Stimulated activated CD8-positive, alpha-beta memory T cell treated with anti-CD3 and anti-CD28 coated beads, Interleukin-12 subunit alpha, Interleukin-12 subunit beta, amount 100 ng/mL, for 4 hours (primary cell): ENCODE results near the gene SECISBP2.

ENCODE experiments used
- DNase-seq: peaks from one replicate; pipeline ENCODE4 v3.0.0-alpha.2; 2020; ENCODE audit warnings: low read depth

SECISBP2 gene

DNA sequence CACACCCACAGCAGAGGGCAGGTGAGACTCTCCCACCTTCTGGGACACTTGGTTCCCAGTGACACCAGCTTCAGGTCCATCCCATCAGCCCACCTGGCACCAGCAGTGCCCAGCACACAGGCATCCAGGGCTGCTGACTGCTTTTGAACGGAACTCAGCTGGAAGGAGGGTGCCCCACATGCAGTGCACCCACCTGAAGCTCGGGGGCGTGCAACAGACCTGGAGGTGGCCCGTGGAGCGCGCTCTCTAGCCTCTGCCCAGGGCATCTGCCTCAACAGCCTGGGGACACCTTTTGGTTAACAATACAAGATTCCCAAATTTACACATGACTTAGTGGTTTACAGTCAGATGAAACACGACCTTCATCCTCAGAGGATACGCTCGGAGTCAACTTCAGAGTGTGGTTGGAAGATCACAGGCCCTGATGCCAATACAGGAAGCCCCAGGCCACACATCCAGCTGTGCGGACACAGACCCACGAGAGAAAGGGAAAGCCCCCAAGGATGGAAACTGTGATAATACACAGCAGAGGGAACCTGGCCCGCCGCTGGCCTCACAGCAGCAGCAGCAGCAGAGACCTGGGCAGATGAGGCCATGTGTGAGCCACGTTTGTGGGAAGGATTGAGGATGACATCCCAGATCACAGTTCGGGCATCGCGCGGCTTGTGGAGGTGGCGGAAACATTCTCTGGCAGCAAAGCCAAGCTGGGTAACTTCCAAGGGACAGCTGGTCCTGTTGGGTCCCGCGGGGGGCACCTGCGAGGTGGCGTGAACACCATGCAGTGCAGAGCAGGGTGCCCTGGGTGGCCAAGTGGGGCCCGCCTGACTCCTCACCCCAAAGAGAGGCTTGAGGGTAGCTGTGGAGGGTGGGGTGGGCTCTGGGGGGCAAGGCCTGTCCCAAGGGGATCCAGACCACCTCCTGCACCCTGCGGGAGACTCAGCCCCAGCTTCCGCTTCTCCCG is 64.0 kb downstream of the SECISBP2 start:
- no peak for DNase-seq

DNA sequence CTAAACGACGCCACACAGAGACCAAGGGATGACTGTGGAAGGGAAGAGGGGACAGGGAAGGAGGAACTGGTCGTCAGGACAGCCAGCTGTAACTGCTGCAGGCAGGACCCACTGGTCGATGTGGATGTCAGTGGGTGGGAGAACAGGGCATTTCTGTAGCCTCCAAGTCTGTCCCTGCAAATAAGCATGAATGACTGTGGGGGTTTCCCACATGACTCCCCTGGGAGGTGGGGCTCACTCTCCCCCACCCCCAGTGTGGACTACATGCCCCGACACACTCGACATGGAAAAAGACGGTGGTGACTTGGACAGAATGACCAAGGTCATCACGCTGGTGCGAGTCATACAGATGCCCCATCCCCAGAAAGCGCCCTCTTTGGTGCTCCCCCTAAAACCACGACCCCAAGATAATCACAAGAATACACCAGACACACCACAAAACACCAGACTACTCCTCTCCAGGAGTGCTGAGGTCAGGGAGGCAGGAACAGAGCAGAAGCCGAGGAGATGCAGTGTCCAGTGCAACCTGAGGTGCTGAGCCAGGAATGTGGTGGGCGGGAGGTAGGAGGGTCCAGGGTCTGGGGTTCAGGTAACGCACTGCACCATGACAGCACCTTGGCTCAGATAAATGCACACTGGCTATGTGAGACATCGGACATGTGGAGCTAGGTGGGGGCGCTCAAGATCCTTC is 64.9 kb downstream of the SECISBP2 start:
- DNase-seq: no peak

DNA sequence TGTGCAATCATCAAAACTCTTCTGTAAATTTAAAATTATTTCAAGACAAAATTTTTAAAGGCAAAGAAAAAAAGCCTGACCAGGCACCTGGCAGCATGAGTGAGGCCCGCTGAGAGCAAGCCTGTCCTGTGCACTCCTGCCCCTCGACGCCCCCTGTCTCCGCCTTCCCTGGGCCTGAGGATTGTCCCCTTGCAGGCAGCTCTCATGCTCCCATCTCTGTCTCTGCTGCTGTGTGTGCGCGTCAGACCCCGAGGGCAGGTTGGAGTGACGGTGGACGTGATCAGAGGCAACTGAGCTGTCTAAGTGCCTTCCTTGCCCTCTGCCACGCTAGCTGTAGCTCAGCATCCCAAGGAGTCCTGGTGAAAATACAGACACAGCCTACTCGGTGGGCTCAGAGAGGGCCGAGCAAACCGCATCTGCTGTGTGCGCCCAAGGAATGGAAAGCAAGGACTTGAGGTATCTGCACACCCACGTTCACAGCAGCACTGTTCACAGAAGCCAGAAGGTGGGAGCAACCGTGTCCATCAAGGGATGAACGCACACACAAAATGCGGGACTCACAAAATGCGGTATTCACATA is 65.5 kb downstream of the SECISBP2 start:
- DNase-seq: no peak

DNA sequence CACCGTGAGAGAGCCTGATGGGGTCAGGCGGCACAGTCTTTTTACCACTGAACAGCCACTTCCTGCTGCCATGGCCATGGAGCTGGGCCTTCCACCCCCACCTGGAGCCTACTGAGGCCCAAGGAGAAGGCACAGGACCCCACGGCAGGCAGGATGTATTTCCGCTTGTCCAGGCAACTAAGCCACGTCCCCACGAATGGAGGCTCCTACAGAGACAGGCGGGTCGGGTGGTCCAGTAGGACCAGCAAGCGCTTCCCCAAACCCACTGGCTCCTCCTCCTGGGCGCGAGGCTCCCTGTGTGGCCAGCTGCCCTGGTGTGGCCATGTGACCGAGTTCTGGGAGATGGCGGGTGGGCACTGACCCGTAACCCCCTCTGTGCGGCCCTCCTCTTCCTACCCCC is 66.5 kb downstream of the SECISBP2 start:
- DNase-seq: no peak

DNA sequence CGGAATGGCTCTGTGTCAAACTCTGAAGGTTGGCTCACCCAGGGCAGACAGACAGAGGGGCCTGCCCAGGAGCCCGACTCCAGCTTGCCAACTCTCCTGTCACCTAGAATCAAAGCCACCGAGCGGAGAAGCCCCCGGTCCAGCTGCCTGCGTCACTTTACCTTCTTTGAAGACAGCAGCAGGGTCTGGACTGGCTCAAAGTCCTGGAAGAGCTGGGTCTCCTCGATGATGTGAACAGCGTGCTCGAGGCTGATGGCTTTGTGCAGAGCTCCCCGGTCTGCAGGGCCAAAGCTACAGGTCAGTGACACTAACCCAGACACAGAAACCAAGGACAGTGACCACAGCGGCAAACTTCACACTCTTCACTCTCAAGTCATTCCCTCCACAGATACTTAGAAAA is 67.9 kb downstream of the SECISBP2 start:
- DNase-seq: no peak

DNA sequence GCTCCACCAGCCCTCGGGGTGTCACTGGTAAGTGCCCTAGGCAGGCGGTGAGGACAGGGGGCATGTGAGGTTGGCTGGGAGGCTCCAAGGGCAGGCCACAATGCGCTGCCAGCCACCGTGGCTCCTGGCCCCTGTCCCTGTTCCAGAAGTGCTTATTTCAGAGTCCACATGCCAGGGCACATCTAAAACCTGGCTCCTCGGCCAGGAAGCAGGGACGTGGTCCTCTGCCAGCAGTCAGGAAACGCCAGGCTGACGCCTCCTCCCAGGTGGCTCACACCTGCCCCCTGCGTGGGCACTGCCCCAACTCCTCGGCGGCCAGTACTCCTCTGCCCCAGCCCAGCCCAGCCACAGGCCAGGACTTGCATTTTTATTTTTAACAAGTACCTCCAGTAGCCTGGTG is 68.5 kb downstream of the SECISBP2 start:
- no peak for DNase-seq

DNA sequence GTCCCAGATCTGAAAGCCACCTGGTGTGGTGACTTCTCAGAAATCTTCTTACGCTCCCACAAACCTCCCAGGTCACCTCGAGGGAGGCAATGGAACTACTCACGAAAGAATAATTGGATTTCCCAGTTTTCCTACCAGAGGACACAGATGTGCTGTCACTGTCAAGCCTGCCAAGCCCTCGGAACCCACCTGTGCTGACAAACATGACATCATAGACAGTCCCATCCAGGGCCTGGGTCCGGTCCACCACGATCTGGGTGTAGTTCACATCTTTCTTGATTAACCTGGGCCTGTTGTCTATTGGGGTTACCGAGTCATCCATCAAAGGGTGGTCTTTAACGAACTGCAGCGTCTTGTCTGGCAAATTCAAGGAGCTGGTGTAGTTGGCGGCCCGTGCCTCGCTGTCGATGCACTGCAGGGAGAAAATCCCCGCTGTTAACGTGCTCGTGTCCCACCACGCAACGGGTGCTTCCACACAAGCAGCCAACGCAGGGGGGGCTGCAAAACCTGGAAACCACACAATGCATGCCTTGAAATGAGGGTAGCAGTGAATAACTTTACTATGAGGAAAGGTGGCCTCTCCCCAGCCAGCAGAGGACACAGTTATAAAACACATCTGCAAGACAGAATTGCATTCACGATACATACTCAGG is 69.0 kb downstream of the SECISBP2 start:
- no peak for DNase-seq

DNA sequence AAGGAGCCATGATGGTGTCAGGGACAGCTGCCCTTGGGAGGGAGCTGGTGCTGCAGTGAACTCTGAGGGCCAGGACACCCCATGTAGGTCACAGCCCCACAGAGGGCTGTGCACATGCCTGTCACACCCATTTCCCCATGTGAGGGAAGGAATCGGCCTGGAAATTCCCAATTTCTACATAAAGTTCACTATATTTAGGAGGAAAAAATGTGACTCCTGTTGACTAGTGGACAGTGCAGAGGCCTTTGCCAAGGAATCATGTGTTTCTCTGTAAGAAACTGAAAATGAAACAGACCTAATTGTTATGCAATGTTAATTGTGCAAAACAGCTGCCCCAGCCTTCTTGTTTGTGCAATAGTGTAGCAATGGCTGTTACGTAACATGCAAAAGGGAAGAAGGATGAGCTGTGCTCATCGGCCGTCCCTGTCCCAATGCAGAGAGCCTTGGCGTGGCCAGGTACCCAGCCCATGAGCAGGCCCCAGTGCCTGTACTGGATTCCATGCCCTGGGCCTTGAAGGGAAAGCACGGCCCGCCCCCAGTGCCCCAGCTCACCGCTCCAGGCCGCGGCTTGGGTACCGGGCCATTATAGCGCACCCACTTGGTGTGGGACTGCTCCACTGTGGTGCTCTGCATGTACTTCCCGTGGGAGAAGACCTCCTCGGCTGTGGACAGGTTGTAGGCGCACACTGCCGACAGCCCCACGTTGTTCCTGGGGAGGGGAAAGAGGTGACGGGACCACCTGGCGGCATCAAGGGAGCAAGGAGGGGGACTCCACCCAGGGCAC is 70.0 kb downstream of the SECISBP2 start:
- DNase-seq: no peak

DNA sequence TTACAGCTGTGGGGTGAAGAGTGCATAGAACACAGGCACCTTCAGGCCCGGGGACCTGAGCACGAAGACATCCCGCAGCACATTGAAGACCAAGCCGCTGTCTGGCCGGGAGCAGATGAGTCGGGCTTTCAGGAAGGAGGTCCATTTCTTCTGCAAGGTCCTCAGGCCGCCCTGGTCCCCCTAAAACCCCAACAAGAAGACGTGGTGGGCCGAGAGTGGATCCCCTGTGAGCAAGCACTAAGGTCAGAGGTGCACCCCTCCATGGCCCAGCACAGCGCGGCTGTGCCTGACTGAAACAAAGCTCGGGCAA is 70.5 kb downstream of the SECISBP2 start:
- no peak for DNase-seq

DNA sequence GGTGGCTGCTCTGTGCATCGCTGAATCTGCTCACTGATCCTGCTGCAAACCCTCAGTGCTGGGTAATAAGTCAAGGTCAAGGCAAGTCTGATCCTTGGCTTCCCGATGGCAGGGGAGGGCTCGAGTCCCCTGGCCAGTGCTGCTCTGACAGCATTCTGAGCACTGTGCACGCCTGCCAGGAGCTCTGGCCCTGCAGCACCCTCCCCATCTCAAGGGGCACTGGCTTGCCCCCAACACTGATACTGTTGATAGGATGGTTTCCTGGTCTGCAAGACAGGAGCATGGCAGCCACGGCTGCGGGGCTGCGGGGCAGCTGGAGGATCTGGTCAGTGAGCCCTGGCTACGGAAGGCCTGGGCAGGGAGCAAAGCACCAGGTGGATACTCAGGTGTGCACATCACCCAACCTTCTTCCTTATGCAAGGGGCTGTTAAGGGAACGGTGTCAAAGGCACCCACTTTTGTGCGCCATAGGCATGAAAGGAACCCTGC is 71.8 kb downstream of the SECISBP2 start:
- no peak for DNase-seq

DNA sequence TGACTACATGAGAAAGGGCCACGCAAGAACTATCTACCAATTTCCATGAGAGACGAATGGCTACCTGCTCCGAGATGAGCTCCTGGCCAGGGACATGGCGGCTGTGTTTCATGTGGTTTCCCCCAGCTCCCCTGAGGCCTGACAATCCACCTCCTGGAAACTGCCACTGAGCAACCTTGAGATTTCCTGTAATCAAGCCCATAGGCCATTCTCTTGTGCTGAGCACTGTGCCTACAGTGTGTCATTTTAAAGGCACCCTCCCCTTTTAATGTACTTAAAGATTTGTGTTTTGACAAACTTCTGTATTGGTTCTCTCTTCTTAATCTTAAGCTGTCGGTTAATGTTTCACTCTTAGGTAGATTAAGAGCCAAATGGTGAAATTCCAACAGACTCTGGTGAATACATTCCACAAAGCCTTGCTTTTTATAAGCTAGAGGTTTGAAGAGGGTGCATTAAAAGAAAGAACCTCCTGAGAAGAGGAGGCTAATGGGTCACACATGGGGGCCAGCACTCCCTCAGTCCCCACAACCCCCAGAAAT is 72.3 kb downstream of the SECISBP2 start:
- no peak for DNase-seq

DNA sequence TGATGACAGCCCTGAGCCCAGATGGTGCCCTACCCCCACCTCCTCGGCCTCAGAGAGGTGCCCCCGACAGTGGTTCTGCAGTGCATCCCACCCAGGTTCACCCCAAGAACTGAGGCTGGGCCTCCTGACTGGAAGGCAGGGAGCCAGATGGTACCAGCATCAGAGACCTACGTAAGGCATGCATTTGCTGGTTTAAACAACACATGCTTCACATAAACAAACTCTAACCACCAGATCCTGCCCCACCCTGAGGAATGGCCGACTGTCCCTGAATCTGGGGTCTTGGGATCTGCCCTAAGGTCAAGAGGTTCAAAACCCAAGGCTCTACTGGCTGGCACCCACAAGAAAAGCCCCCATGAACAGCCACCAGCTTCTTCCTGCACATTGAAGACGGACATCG is 73.3 kb downstream of the SECISBP2 start:
- DNase-seq: no peak

DNA sequence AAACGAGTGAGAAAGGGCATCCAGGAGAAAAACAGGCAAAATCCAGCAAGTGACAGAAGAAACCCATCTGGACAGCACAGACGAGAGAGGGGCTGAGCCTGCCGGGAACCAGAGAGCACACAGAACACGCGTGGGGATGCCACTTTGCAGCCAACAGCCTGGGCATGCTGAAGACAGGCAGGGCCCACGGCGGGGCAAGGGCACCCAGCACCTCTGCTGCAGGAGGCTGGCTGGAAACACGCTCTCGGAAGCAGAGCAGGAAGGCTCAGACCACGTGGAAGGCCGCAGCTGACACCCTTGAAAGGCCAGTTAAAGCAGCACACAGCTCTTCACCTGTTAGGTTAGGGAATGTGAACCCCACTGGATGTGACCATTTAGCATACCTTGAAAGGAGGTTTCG is 76.1 kb downstream of the SECISBP2 start:
- DNase-seq: no peak

DNA sequence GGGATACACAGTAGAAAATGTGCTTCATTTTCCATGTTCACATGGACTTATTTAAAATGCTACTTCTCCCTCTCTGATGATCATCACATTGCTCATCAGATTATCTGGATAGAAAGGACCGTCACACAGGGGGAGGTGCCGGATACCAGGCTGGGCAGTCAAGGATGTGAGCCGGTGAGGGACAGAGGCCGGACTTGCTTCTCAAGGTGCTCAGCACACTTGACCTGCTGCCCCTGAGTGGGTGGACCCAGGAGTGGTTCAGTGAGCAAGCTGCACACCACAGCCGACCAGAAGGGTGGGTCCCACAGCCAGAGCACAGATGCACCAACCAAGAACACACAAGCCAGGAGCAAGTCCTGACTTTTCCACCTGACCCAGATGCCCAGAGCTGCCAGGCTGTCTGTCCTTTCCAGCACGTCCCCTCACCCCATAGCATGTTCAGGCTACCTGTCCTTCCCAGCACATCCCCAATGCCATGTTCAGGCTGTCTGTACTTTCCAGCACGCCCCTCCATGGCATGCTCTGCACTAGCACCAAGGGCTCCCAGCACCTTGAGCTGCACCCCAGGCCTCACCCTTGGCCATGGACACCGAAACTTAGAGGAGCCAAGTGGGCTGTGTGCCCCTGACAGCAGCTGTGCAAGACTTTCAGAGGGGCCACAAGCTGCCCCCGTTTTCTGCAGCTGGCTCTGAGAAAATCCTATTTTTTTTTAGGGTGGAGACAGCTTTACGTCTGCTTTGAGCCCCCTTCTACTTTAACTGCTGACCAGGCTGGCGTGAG is 77.8 kb downstream of the SECISBP2 start:
- DNase-seq: no peak

DNA sequence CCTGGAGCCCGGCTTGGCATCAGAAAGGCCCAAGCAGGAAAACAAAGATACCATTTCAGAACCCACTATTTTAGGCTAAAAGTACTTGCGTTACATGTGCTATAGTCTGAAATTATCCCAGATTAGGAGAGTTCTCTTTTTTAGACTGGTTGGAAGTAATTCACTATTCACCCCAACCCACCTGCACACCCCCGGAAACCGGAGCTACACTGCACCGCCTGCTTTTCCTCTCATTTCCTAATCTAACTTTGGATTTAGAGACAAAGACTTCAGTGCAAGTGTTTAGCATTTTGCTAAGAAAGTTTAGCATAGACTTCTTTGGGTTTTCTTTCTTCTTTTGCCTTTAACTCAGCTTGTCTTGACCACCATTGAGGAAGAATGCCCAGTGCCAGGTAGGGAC is 79.2 kb downstream of the SECISBP2 start:
- DNase-seq: no peak

DNA sequence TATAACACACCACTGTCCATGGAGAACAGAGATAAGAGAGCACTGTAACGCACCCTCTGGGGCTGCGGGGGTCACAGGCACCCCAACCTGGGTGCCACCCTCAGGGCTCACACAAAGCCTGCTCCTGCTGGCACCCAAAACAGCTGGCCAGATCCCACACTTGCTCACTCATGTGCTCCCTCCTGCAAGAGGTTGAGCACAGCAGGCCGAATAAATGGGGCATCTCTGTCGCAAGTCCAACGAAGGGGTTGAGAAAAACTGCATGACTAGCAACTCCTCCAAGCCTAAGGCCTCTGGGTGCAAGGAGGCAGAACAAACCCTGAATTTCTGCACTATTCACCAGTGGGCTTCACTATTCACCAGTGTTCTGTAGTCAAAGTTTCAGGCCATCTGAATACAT is 80.3 kb downstream of the SECISBP2 start:
- DNase-seq: no peak

DNA sequence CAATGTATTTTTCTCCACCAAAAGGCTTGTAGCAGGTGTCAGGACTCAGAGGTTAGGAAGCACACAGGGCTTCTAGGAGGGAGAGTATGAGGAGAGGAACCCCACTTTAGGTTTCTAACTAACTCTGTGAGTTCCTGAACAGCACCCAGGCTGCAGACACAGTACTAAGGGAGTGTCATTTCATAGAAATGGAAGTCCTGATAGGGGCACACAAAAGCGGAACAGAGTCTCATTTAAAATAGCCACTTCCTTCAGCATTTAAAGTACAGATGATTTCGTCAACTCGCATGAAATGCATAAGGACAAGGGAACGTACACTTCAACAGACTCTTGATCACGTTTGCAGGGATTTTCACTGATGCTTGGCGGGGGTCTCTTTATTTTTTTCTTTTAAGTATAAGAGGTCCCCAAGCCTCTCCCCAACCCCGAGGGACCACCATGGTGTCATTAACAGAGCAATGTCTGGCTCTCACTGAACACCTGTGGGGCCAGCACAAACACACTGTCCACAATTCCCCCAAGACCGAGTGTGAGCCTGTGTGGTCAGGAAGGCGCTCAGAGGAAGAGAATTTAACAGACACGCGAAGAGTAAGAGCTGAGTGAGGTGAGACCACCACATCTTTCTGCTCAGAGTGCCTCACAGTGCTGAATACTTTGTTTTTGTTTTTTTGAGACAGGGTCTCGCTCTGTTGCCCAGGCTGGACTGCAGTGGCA is 82.3 kb downstream of the SECISBP2 start:
- DNase-seq: no peak

DNA sequence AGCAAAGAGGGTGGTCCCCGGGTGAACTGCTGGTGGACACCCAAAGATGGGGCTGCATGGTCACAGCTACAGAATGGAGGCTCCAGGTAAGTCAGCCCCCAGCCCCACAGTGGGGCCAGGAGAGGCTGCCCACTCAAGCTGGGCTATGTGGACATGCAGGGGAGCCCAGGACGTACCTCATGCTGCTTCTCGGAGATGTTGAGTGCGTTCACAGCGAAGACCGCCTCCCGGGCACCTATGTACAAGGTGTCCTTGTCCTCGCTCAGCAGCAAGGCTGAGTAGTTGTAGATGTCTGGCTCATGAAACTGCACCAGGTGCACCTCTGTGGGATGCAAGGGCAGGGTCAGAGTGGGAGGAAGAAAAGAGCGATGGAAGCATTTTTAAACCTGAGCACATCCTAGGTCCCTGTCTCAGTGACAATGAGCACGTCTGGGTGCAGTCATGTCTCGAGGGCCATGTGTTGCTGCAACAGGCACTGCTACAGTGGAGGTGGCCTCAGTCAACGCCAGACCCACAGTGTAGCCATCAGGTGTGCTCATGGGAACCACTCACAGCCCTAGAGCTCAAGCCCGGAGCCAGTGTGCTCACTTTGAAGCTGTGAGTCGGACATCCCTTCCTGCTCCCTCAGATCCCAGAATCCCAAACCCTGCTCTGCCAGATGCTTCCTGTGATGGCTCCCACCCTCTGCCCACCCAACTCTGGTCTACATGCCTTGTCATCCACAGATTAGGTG is 84.6 kb downstream of the SECISBP2 start:
- no peak for DNase-seq

DNA sequence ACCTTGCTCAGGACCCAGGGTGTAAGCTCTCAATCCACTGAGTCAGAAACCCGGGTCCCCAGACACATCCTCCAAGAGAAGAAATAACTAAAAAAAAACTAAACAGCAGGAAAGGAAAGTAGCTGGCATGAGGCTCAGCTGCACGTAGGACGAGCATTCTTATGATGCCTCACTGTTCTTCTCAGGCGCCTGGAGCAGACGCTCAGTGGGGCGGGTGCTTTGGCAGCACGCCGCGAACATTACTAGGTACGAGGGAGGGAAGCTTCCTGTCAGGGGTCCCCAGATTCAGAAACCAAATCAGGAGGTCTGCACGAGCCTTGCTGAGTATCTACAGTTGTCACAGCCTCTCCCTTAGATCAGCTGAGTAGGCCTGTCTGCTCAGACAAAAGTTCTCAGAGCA is 85.8 kb downstream of the SECISBP2 start:
- no peak for DNase-seq
